SU-DHL-6 (cell line): ENCODE measurements around the gene AGAP1.

Experiments used
- H2AFZ ChIP-seq: fragments of 200-600 bp; sonication (generic); 2 replicates; pipeline ENCODE4 v1.6.1; 2014; ENCODE audit warnings: low read depth, mild to moderate bottlenecking, moderate library complexity, mixed read lengths, antibody characterized with exemption, low read length; ENCODE audit not compliant: severe bottlenecking
- H3F3A ChIP-seq: fragments of 200-600 bp; shearing (Covaris generic); 2 replicates; pipeline ENCODE4 v1.6.0; 2016; ENCODE audit warnings: antibody characterized with exemption, mild to moderate bottlenecking; ENCODE audit not compliant: insufficient read depth
- H3K27ac ChIP-seq: fragments of 200-600 bp; sonication (generic); 2 replicates; pipeline ENCODE4 v1.5.1; 2016; ENCODE audit warnings: low read depth, mild to moderate bottlenecking, low read length, moderate library complexity, mixed read lengths
- H3K27me3 ChIP-seq: fragments of 200-600 bp; sonication (generic), shearing (Covaris generic); 2 replicates; pipeline ENCODE4 v1.6.0; 2014; ENCODE audit warnings: mild to moderate bottlenecking, low read length
- H3K36me3 ChIP-seq: fragments of 200-600 bp; sonication (generic); 2 replicates; pipeline ENCODE4 v1.6.1; 2014; ENCODE audit warnings: mild to moderate bottlenecking, low read length, mixed read lengths
- H3K4me2 ChIP-seq: fragments of 300-600, 200-600 bp; shearing (Covaris generic), sonication (generic); 2 replicates; pipeline ENCODE4 v1.6.0; 2014; ENCODE audit warnings: low read length, low read depth, mild to moderate bottlenecking; ENCODE audit not compliant: poor library complexity, severe bottlenecking
- H3K4me3 ChIP-seq: fragments of 200-600 bp; sonication (generic); 2 replicates; pipeline ENCODE4 v1.5.1; 2014; ENCODE audit warnings: antibody characterized with exemption, low read length, mild to moderate bottlenecking, mixed read lengths; ENCODE audit not compliant: insufficient read depth, poor library complexity, severe bottlenecking
- H3K79me2 ChIP-seq: fragments of 200-600 bp; sonication (generic); 2 replicates; pipeline ENCODE4 v1.6.1; 2014; ENCODE audit warnings: mild to moderate bottlenecking, low read length, moderate library complexity; ENCODE audit not compliant: insufficient read depth
- H3K9ac ChIP-seq: fragments of 200-600 bp; sonication (generic); 2 replicates; pipeline ENCODE4 v1.7.0; 2014; ENCODE audit warnings: mild to moderate bottlenecking, low read length
- H3K9me2 ChIP-seq: fragments of 200-600 bp; sonication (generic); replicated peaks from 2 replicates; pipeline ENCODE4 v1.6.1; 2014; ENCODE audit warnings: low read length; ENCODE audit not compliant: insufficient read depth
- H3K9me3 ChIP-seq: fragments of 200-600 bp; sonication (generic); 2 replicates; pipeline ENCODE4 v1.6.1; 2014; ENCODE audit warnings: low read length, mixed read lengths; ENCODE audit not compliant: insufficient read depth
- H4K20me1 ChIP-seq: fragments of 200-600 bp; sonication (generic); 2 replicates; pipeline ENCODE4 v1.6.1; 2014; ENCODE audit warnings: low read depth, mild to moderate bottlenecking, antibody characterized with exemption, low read length, moderate library complexity, mixed read lengths
- EZH2phosphoT487 ChIP-seq: fragments of 200-600 bp; sonication (generic), shearing (Covaris generic); conservative IDR thresholded peaks from 2 replicates; pipeline ENCODE4 v1.6.1; 2018; ENCODE audit warnings: mild to moderate bottlenecking, antibody characterized with exemption, low read length, moderate library complexity, mixed read lengths
- TF ChIP-seq, protein P1 (sequence below): fragments of 200-600 bp; sonication (generic); IDR thresholded peaks from one replicate; pipeline ENCODE4 v1.5.1; 2017; ENCODE audit warnings: antibody characterized with exemption, mild to moderate bottlenecking, low read length, moderate library complexity; ENCODE audit not compliant: insufficient read depth, poor library complexity, severe bottlenecking

The AGAP1 gene

DNA sequence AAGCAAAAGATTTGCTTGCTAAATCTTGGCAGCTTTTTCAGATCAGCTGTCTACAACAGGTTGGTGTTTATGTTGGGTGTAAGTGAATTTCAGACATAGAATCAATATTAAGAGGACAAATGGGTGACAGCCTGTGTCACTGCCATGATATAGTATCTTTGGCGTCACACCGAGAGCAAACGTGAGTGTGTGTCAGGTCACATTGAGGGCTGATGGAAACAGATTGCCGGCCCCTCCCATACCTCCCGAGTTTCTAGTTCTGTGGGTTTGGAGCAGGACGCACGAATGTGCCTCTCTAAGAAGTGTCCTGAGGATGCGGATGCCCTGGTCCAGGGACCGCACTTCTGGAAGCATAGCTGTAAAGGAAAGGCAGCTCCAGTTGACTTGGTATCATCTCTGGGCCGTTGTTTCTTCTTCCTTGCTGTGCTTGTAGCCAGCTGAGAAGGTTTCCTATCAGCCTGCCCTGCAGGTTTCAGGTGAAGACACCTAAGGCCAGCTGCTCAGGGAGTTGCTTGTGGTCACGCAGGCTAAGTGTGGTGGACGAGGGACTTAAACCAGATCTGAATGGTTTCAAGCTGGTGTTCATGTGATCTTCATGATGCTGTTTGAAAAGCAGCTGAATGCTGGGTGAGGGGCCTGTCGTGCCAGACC lies 6.4 kb downstream of the AGAP1 start:
- H3K79me2 ChIP-seq: no peaks in the 10 kb centered on the region
- H4K20me1 ChIP-seq: no peaks in the 10 kb centered on the region
- no peak overlapping the region for H3K4me3 ChIP-seq

DNA sequence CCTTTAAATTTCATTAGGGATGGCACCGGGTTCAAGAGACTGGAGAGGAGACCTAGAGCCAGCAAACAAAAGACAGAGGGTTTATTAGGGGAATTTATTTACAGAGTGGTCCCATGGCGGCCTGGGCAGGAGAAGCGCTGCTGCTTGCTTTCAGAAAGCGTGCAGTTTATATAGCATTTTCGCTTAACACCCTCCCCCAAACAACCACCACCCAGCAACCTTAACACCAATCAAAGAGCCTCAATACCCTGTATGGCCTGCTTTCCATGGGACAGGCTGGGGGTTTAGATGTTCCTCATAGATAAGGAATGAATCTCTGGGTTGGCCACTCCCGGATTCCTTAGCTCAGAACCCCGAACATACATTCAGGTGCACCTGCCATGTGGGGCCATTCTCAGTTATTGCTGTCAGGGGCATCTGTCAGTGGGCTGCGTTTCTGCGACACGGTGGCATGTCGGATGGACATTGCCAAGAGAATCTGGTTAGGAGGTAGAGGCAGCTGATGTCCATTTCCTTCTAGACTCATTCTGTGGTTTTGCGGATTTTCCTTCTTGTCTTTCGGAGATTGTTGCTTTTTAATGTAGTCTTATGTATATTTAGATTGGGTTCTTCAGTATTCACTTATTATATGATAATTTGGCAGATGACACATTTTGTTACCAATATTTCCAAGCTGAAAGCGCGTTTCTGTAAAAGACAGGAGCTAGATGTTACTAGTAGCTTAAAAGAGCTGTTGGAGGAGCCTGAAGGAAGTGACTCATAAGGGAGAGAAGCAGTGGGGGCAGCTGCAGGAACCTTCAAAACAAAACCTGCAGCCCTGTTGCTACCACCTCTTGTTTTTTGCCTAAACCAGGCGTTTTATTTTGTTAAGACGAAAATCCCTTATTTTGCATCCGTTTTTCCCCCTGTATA lies 7.2 kb downstream of the AGAP1 start:
- no peaks in the 10 kb centered on the region for H3K27me3 ChIP-seq
- H3K9ac ChIP-seq: no peak overlapping the region
- no peak overlapping the region for H3K4me3 ChIP-seq
- H3K27ac ChIP-seq: no peak overlapping the region
- H4K20me1 ChIP-seq: no peaks in the 10 kb centered on the region
- no peaks in the 10 kb centered on the region for H3K79me2 ChIP-seq
- H2AFZ ChIP-seq: no peak overlapping the region
- no peaks in the 10 kb centered on the region for H3K9me3 ChIP-seq
- H3K9me2 ChIP-seq: no peaks in the 10 kb centered on the region
- no peaks in the 10 kb centered on the region for H3K36me3 ChIP-seq
- H3K4me2 ChIP-seq: no peak overlapping the region
- H3F3A ChIP-seq: no peaks in the 10 kb centered on the region
- no peak for TF ChIP-seq EZH2phosphoT487
- TF ChIP-seq, protein P1, sequence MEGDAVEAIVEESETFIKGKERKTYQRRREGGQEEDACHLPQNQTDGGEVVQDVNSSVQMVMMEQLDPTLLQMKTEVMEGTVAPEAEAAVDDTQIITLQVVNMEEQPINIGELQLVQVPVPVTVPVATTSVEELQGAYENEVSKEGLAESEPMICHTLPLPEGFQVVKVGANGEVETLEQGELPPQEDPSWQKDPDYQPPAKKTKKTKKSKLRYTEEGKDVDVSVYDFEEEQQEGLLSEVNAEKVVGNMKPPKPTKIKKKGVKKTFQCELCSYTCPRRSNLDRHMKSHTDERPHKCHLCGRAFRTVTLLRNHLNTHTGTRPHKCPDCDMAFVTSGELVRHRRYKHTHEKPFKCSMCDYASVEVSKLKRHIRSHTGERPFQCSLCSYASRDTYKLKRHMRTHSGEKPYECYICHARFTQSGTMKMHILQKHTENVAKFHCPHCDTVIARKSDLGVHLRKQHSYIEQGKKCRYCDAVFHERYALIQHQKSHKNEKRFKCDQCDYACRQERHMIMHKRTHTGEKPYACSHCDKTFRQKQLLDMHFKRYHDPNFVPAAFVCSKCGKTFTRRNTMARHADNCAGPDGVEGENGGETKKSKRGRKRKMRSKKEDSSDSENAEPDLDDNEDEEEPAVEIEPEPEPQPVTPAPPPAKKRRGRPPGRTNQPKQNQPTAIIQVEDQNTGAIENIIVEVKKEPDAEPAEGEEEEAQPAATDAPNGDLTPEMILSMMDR: no peak

More for the DNA sequence above, 6.4 kb downstream of the AGAP1 start:
- Histone ChIP-seq H3K4me2 (no peak overlapping the region), H3K9me3 (no peaks in the 10 kb centered on the region), H2AFZ (no peak overlapping the region), H3F3A (no peaks in the 10 kb centered on the region), H3K36me3 (no peaks in the 10 kb centered on the region), H3K9ac (no peak overlapping the region), H3K9me2 (no peaks in the 10 kb centered on the region), H3K27ac (no peak overlapping the region), H3K27me3 (no peaks in the 10 kb centered on the region)
- TF ChIP-seq, protein P1: no peak
- TF ChIP-seq EZH2phosphoT487: no peak

DNA sequence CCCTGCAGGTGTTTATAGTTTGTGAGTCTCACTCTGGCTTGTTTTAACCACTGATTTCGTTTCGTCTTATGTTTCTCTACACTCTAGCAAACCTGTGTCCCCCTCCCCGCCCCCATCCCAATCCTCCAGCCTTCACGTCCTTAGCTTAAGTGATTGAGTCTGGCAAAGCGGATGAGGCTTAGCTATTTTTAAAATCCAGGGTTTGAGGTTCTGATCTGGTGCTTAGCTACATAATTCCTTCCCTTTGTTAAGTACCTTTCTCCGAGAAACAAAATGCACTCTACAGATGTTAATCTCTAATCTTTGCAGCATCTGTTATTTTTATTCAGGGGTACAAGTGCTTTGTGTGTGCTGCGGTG lies 7.8 kb downstream of the AGAP1 start:
- Histone ChIP-seq H2AFZ (no peak overlapping the region), H3K27me3 (no peaks in the 10 kb centered on the region), H3K79me2 (no peaks in the 10 kb centered on the region), H3K27ac (no peak overlapping the region), H3F3A (no peaks in the 10 kb centered on the region), H3K36me3 (no peaks in the 10 kb centered on the region), H3K4me3 (no peak overlapping the region), H3K9me2 (no peaks in the 10 kb centered on the region), H3K4me2 (no peak overlapping the region), H3K9ac (no peak overlapping the region), H4K20me1 (no peaks in the 10 kb centered on the region), H3K9me3 (no peaks in the 10 kb centered on the region)
- no peak for TF ChIP-seq EZH2phosphoT487
- TF ChIP-seq, protein P1: no peak
